GM23338 (cell line): ENCODE measurements around the gene INO80. TPM values are rescaled to one million over a fixed set of nuclear protein-coding genes. Genes with fewer than 3 reads are reported as not detected.

ENCODE experiments used
- ATAC-seq: fragments of 200-7000 bp; cut with Tn5 transposase; 3 replicates; pipeline ENCODE4 v1.9.1; 2020
- DNase-seq: peaks from one replicate; pipeline ENCODE4 v3.0.0-alpha.2; 2015; ENCODE audit warnings: low spot score
- H2AFZ ChIP-seq: fragments of 200-600 bp; sonication (generic); 2 replicates; pipeline ENCODE4 v1.8.0; 2016; ENCODE audit warnings: antibody characterized with exemption, mild to moderate bottlenecking, moderate library complexity
- H3F3A ChIP-seq: fragments of 200-600 bp; sonication (generic); replicated peaks from 2 replicates; pipeline ENCODE4 v1.8.0; 2017; ENCODE audit warnings: antibody characterized with exemption, mixed run types, low read depth
- H3K27ac ChIP-seq: fragments of 200-600 bp; sonication (generic); 2 replicates; pipeline ENCODE4 v1.6.1; 2016; ENCODE audit warnings: low read depth
- H3K27me3 ChIP-seq: fragments of 200-600 bp; sonication (generic); 2 replicates; pipeline ENCODE4 v1.8.0; 2016; ENCODE audit warnings: mild to moderate bottlenecking, mixed run types, moderate library complexity; ENCODE audit not compliant: insufficient read depth
- H3K36me3 ChIP-seq: fragments of 200-600 bp; sonication (generic); 2 replicates; pipeline ENCODE4 v1.8.0; 2016; ENCODE audit warnings: mild to moderate bottlenecking; ENCODE audit not compliant: insufficient read depth
- H3K4me1 ChIP-seq: fragments of 200-600 bp; sonication (generic); 2 replicates; pipeline ENCODE4 v1.8.0; 2016; ENCODE audit warnings: mild to moderate bottlenecking, moderate library complexity; ENCODE audit not compliant: insufficient read depth
- H3K4me2 ChIP-seq: fragments of 200-600 bp; sonication (generic); 2 replicates; pipeline ENCODE4 v1.7.1; 2017; ENCODE audit warnings: mixed run types
- H3K4me3 ChIP-seq: fragments of 200-600 bp; sonication (generic); 2 replicates; pipeline ENCODE4 v1.6.1; 2016; ENCODE audit warnings: mixed run types
- H3K79me2 ChIP-seq: fragments of 200-600 bp; sonication (generic); replicated peaks from 2 replicates; pipeline ENCODE4 v1.8.0; 2017; ENCODE audit warnings: mild to moderate bottlenecking; ENCODE audit not compliant: insufficient read depth
- H3K9me2 ChIP-seq: fragments of 200-600 bp; sonication (generic); 2 replicates; pipeline ENCODE4 v1.8.0; 2017; ENCODE audit not compliant: insufficient read depth
- H4K20me1 ChIP-seq: fragments of 200-600 bp; sonication (generic); replicated peaks from 2 replicates; pipeline ENCODE4 v1.8.0; 2017; ENCODE audit warnings: mild to moderate bottlenecking; ENCODE audit not compliant: insufficient read depth
- H3K27ac Mint-ChIP-seq: 2 replicates; pipeline ENCODE4 v1.8.0; 2020; ENCODE audit warnings: inconsistent platforms, mild to moderate bottlenecking, moderate library complexity, mixed read lengths
- H3K27me3 Mint-ChIP-seq: 3 replicates; pipeline ENCODE4 v1.8.0; 2022; ENCODE audit warnings: low read depth, mild to moderate bottlenecking, moderate library complexity, mixed read lengths, inconsistent platforms; ENCODE audit not compliant: insufficient read depth, poor library complexity
- H3K36me3 Mint-ChIP-seq: 3 replicates; pipeline ENCODE4 v1.8.0; 2021; ENCODE audit warnings: low read depth, mild to moderate bottlenecking, inconsistent platforms, moderate library complexity, mixed read lengths
- H3K4me1 Mint-ChIP-seq: 3 replicates; pipeline ENCODE4 v1.8.0; 2020; ENCODE audit warnings: mild to moderate bottlenecking, inconsistent platforms, mixed read lengths
- H3K4me3 Mint-ChIP-seq: 3 replicates; pipeline ENCODE4 v1.8.0; 2021; ENCODE audit warnings: moderate library complexity, mild to moderate bottlenecking, inconsistent platforms, mixed read lengths
- H3K9me3 Mint-ChIP-seq: 3 replicates; pipeline ENCODE4 v1.8.0; 2020; ENCODE audit warnings: moderate library complexity, mild to moderate bottlenecking, inconsistent platforms, mixed read lengths
- EZH2 ChIP-seq: fragments of 200-600 bp; sonication (generic); IDR thresholded peaks from one replicate; pipeline ENCODE4 v1.8.0; 2017; ENCODE audit warnings: antibody characterized with exemption, mild to moderate bottlenecking, low read depth; ENCODE audit not compliant: unreplicated experiment
- JUNB ChIP-seq: IDR thresholded peaks from one replicate; pipeline ENCODE4 v1.6.1; 2016; ENCODE audit warnings: antibody characterized with exemption; ENCODE audit not compliant: unreplicated experiment
- POLR2AphosphoS5 ChIP-seq: IDR thresholded peaks from 2 replicates; pipeline ENCODE4 v1.6.1; 2016; ENCODE audit warnings: antibody characterized with exemption, low read depth
- STAT1 ChIP-seq: IDR thresholded peaks from one replicate; pipeline ENCODE4 v1.6.1; 2016; ENCODE audit warnings: antibody characterized with exemption; ENCODE audit not compliant: unreplicated experiment
- ZNF114 ChIP-seq: fragments of 250-450 bp; sonication (Bioruptor Pico); IDR thresholded peaks from 2 replicates; pipeline ENCODE4 v1.5.0; 2020; ENCODE audit warnings: mild to moderate bottlenecking, moderate library complexity
- ZNF331 ChIP-seq: fragments of 250-450 bp; sonication (Bioruptor Pico); IDR thresholded peaks from 2 replicates; pipeline ENCODE4 v1.5.0; 2020; ENCODE audit warnings: low read depth, mild to moderate bottlenecking, moderate library complexity
- polyA plus RNA-seq: library from polyadenylated mRNA; unstranded; fragments of >200 nt; fragmentation: Nextera tagmentation; extraction: Ambion mirVana; gene quantifications from 2 replicates; pipeline ENCODE4 v1.2.1, GENCODE V29; 2016
- total RNA-seq: library from RNA; depleted of rRNA; stranded (reverse); fragments of >200 nt; shearing (Covaris generic); gene quantifications from 2 replicates; pipeline ENCODE4 v1.2.3, GENCODE V29; 2014
- TF ChIP-seq, protein P1 (sequence below): IDR thresholded peaks from 2 replicates; pipeline ENCODE4 v1.6.1; 2016; ENCODE audit warnings: antibody characterized with exemption
- TF ChIP-seq, protein P2 (sequence below), 2 experiments: fragments of 200-600 bp in 1 of 2; sonication (generic) in 1 of 2; conservative IDR thresholded peaks; 2 replicates each; pipeline versions ENCODE4 v1.5.1 to v1.6.1; 2016 to 2017; ENCODE audit warnings: antibody characterized with exemption in 2 of 2, low read depth in 2 of 2, mild to moderate bottlenecking in 2 of 2, moderate library complexity in 1 of 2
- TF ChIP-seq, protein P3 (sequence below): fragments of 250-450 bp; sonication (Bioruptor Pico); IDR thresholded peaks from 2 replicates; pipeline ENCODE4 v1.5.0; 2020; ENCODE audit warnings: mild to moderate bottlenecking, moderate library complexity

The INO80 gene
- total and polyA plus RNA-seq, 2 experiments from 2014 or later: 6.5 to 24.9 TPM

DNA sequence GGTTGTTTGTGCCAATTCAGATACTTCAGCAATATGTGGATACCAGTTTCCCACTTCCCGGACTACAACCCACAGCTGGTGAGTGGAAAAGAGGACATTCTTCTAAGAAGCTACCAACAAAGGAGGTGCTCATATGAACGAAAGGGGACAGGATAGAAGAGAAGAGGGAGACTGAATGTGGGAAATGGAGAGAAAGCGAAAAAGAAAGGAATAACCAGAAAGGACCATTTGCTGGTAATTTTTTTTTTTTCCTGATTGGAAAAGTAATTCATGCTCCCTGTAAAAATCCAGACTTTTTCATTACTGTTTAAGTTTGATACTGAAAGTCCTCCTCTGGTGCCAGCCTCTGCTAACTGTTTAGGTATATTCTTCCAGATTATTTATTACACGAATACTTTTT lies 164.3 kb downstream of the INO80 start:
- Mint-ChIP-seq H3K4me3 (peak overlapping the region; percentile 94), H3K36me3 (peaks cover 37% of the 10 kb centered on the region), H3K27me3 (peaks cover 33% of the 10 kb centered on the region), H3K9me3 (no peaks in the 10 kb centered on the region; the same call in none of the 3 replicates), H3K4me1 (peaks cover 48% of the 10 kb centered on the region), H3K27ac (peak overlapping the region; percentile 100)
- Histone ChIP-seq H3K36me3 (peaks cover 7% of the 10 kb centered on the region), H3K27me3 (no peaks in the 10 kb centered on the region), H3K4me2 (peak overlapping the region; percentile 81), H3F3A (peaks cover 15% of the 10 kb centered on the region), H3K9me2 (no peaks in the 10 kb centered on the region), H4K20me1 (no peaks in the 10 kb centered on the region; the same call in 1 of the 2 replicates), H3K79me2 (peaks cover 31% of the 10 kb centered on the region), H2AFZ (no peak overlapping the region), H3K4me3 (peak overlapping the region; percentile 98), H3K4me1 (peaks cover 34% of the 10 kb centered on the region), H3K27ac (peak overlapping the region; percentile 98; the same call in 1 of the 2 replicates)
- ATAC-seq (no peak), DNase-seq (no peak)
- TF ChIP-seq, protein P1, sequence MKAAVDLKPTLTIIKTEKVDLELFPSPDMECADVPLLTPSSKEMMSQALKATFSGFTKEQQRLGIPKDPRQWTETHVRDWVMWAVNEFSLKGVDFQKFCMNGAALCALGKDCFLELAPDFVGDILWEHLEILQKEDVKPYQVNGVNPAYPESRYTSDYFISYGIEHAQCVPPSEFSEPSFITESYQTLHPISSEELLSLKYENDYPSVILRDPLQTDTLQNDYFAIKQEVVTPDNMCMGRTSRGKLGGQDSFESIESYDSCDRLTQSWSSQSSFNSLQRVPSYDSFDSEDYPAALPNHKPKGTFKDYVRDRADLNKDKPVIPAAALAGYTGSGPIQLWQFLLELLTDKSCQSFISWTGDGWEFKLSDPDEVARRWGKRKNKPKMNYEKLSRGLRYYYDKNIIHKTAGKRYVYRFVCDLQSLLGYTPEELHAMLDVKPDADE: no peak
- TF ChIP-seq, protein P2, sequence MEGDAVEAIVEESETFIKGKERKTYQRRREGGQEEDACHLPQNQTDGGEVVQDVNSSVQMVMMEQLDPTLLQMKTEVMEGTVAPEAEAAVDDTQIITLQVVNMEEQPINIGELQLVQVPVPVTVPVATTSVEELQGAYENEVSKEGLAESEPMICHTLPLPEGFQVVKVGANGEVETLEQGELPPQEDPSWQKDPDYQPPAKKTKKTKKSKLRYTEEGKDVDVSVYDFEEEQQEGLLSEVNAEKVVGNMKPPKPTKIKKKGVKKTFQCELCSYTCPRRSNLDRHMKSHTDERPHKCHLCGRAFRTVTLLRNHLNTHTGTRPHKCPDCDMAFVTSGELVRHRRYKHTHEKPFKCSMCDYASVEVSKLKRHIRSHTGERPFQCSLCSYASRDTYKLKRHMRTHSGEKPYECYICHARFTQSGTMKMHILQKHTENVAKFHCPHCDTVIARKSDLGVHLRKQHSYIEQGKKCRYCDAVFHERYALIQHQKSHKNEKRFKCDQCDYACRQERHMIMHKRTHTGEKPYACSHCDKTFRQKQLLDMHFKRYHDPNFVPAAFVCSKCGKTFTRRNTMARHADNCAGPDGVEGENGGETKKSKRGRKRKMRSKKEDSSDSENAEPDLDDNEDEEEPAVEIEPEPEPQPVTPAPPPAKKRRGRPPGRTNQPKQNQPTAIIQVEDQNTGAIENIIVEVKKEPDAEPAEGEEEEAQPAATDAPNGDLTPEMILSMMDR (conservative IDR thresholded peaks at IDR 0.05; ENCODE audit: low read depth in 2 of 2): no peak

DNA sequence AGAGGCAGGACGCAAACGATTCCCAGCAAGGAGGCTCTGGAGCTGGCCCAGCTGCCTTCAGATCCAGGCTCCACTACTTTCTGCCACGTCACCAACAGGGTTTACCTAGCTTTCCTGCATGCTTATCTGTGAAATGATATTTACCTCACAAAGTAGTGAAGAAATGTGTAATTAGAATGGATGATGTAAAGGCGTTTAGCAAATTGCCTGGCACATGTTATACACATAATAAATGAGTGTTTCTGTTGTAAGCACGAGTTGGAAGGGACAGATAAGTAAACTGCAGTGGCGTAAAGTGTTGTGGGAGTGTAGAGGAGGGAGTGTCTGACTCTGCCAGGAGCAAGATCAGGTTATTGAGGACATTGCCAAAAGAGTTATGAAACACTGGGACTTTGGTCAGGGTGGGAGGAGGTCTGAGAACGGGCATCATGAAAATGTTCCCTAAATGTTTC lies 166.3 kb downstream of the INO80 start:
- Mint-ChIP-seq H3K27ac (no peak overlapping the region), H3K36me3 (peaks cover 17% of the 10 kb centered on the region), H3K9me3 (no peaks in the 10 kb centered on the region; the same call in none of the 3 replicates), H3K4me1 (peaks cover 36% of the 10 kb centered on the region), H3K4me3 (no peak overlapping the region), H3K27me3 (peaks cover 23% of the 10 kb centered on the region)
- no peak for ATAC-seq
- no peaks in the 10 kb centered on the region; the same call in 1 of the 2 replicates for H4K20me1 ChIP-seq
- H3K79me2 ChIP-seq: peaks cover 14% of the 10 kb centered on the region
- no peak overlapping the region for H3K4me2 ChIP-seq
- H3K27ac ChIP-seq: no peak overlapping the region
- peaks cover 27% of the 10 kb centered on the region for H3K4me1 ChIP-seq
- no peaks in the 10 kb centered on the region for H3K9me2 ChIP-seq
- H3K36me3 ChIP-seq: peaks cover 3% of the 10 kb centered on the region; the same call in 1 of the 2 replicates
- H3F3A ChIP-seq: peaks cover 9% of the 10 kb centered on the region
- peak overlapping the region; percentile 72 for H2AFZ ChIP-seq
- H3K4me3 ChIP-seq: no peak overlapping the region
- no peaks in the 10 kb centered on the region for H3K27me3 ChIP-seq
- no peak for DNase-seq
- TF ChIP-seq ZNF331 (CRISPR knock-in tag) (no peak), POLR2AphosphoS5 (no peak), ZNF114 (no peak), JUNB (no peak), EZH2 (no peak), STAT1 (no peak)
- TF ChIP-seq, protein P3, sequence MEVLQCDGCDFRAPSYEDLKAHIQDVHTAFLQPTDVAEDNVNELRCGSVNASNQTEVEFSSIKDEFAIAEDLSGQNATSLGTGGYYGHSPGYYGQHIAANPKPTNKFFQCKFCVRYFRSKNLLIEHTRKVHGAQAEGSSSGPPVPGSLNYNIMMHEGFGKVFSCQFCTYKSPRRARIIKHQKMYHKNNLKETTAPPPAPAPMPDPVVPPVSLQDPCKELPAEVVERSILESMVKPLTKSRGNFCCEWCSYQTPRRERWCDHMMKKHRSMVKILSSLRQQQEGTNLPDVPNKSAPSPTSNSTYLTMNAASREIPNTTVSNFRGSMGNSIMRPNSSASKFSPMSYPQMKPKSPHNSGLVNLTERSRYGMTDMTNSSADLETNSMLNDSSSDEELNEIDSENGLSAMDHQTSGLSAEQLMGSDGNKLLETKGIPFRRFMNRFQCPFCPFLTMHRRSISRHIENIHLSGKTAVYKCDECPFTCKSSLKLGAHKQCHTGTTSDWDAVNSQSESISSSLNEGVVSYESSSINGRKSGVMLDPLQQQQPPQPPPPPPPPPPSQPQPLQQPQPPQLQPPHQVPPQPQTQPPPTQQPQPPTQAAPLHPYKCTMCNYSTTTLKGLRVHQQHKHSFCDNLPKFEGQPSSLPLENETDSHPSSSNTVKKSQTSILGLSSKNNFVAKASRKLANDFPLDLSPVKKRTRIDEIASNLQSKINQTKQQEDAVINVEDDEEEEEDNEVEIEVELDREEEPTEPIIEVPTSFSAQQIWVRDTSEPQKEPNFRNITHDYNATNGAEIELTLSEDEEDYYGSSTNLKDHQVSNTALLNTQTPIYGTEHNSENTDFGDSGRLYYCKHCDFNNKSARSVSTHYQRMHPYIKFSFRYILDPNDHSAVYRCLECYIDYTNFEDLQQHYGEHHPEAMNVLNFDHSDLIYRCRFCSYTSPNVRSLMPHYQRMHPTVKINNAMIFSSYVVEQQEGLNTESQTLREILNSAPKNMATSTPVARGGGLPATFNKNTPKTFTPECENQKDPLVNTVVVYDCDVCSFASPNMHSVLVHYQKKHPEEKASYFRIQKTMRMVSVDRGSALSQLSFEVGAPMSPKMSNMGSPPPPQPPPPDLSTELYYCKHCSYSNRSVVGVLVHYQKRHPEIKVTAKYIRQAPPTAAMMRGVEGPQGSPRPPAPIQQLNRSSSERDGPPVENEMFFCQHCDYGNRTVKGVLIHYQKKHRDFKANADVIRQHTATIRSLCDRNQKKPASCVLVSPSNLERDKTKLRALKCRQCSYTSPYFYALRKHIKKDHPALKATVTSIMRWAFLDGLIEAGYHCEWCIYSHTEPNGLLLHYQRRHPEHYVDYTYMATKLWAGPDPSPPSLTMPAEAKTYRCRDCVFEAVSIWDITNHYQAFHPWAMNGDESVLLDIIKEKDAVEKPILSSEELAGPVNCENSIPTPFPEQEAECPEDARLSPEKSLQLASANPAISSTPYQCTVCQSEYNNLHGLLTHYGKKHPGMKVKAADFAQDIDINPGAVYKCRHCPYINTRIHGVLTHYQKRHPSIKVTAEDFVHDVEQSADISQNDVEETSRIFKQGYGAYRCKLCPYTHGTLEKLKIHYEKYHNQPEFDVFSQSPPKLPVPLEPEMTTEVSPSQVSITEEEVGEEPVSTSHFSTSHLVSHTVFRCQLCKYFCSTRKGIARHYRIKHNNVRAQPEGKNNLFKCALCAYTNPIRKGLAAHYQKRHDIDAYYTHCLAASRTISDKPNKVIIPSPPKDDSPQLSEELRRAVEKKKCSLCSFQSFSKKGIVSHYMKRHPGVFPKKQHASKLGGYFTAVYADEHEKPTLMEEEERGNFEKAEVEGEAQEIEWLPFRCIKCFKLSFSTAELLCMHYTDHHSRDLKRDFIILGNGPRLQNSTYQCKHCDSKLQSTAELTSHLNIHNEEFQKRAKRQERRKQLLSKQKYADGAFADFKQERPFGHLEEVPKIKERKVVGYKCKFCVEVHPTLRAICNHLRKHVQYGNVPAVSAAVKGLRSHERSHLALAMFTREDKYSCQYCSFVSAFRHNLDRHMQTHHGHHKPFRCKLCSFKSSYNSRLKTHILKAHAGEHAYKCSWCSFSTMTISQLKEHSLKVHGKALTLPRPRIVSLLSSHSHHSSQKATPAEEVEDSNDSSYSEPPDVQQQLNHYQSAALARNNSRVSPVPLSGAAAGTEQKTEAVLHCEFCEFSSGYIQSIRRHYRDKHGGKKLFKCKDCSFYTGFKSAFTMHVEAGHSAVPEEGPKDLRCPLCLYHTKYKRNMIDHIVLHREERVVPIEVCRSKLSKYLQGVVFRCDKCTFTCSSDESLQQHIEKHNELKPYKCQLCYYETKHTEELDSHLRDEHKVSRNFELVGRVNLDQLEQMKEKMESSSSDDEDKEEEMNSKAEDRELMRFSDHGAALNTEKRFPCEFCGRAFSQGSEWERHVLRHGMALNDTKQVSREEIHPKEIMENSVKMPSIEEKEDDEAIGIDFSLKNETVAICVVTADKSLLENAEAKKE (CRISPR knock-in tag): no peak
